NCI-H1930 (cell line): ENCODE data around the gene BACH2.

Experiments
- DNase-seq, 2 experiments: peaks; one replicate each; lab custom pipeline; 2025; lab: John Stamatoyannopoulos, UW

The BACH2 gene

GRCh38 chr6:90028066-90028778, 268.4 kb downstream of the BACH2 start:
- DNase-seq: no peak

- no peak for DNase-seq
Measured at GRCh38 chr6:90026216-90026615, 270.4 kb downstream of the BACH2 start.

- no peak for DNase-seq
Measured at GRCh38 chr6:90025523-90026061, 271.1 kb downstream of the BACH2 start.

- no peak for DNase-seq
Measured at GRCh38 chr6:90024633-90025032, 272.0 kb downstream of the BACH2 start.

GRCh38 chr6:90021711-90022110, 274.9 kb downstream of the BACH2 start:
- DNase-seq: no peak

- DNase-seq: no peak
Measured at GRCh38 chr6:90020746-90021145, 275.9 kb downstream of the BACH2 start.

- DNase-seq: no peak
Measured at GRCh38 chr6:90019216-90019615, 277.4 kb downstream of the BACH2 start.

- DNase-seq: no peak
Measured at GRCh38 chr6:90015883-90016282, 280.8 kb downstream of the BACH2 start.

GRCh38 chr6:90008908-90009501, 287.6 kb downstream of the BACH2 start:
- DNase-seq: no peak

- DNase-seq: no peak
Measured at GRCh38 chr6:90008189-90008907, 288.3 kb downstream of the BACH2 start.

GRCh38 chr6:90005048-90005827, 291.4 kb downstream of the BACH2 start:
- peak in 1 of 2 experiments; percentile 5 for DNase-seq

GRCh38 chr6:90004511-90004910, 292.1 kb downstream of the BACH2 start:
- no peak for DNase-seq

- no peak for DNase-seq
Measured at GRCh38 chr6:90003941-90004340, 292.7 kb downstream of the BACH2 start.

GRCh38 chr6:90003069-90003795, 293.4 kb downstream of the BACH2 start:
- no peak for DNase-seq

GRCh38 chr6:90000864-90001731, 295.5 kb downstream of the BACH2 start:
- no peak for DNase-seq

GRCh38 chr6:89999945-90000825, 296.5 kb downstream of the BACH2 start:
- no peak for DNase-seq

GRCh38 chr6:89999154-89999553, 297.5 kb downstream of the BACH2 start:
- DNase-seq: peak; percentile 11 to 44

- no peak for DNase-seq
Measured at GRCh38 chr6:89997456-89998445, 298.9 kb downstream of the BACH2 start.
